Endothelial cell of umbilical vein (primary cell): Measurements from ENCODE around the gene HTT. TPM values are rescaled to one million over a fixed set of nuclear protein-coding genes. Genes with fewer than 3 reads are reported as not detected.

ENCODE experiments used
- BruUV-seq: library from RNA; stranded (reverse); fragments of 400-500 nt; replicated peaks from 2 replicates; lab custom pipeline; 2021; lab: Mats Ljungman, UMichigan
- CTCF ChIA-PET: fragments of 300-600, 350-600 bp; sonication (Branson Sonifier 250); formaldehyde crosslinking; loops from one replicate; lab custom pipeline; 2021; ENCODE audit warnings: antibody characterized with exemption, inconsistent platforms; lab: Charles Lee
- POLR2A ChIA-PET: fragments of 300-600, 350-600 bp; sonication (Branson Sonifier 250); formaldehyde crosslinking; loops from one replicate; lab custom pipeline; 2021; ENCODE audit warnings: antibody characterized with exemption, inconsistent platforms; lab: Charles Lee
- DNase-seq: peaks from one replicate; pipeline ENCODE4 v3.0.0-alpha.2; 2011; ENCODE audit warnings: low read depth, low spot score
- FAIRE-seq: peaks from 2 replicates; lab custom pipeline; 2011; peaks lifted over from hg19 to GRCh38; lab: Jason Lieb, UNC
- H2AFZ ChIP-seq: 2 replicates; pipeline ENCODE4 v1.6.0; 2012; ENCODE audit warnings: low read depth, low read length, control low read depth, inconsistent platforms
- H3K27ac ChIP-seq: 2 replicates; pipeline ENCODE4 v1.5.1; 2011; ENCODE audit warnings: low read depth, mild to moderate bottlenecking, control low read depth, low read length, moderate library complexity; ENCODE audit not compliant: insufficient read depth
- H3K27me3 ChIP-seq, 2 experiments: 2 replicates each; pipeline versions ENCODE4 v1.6.0 to v1.6.1; 2011; ENCODE audit warnings: low read length in 2 of 2, mixed read lengths in 1 of 2; ENCODE audit not compliant: control insufficient read depth in 2 of 2, insufficient read depth in 2 of 2
- H3K36me3 ChIP-seq, 2 experiments: 2 replicates in 1 of 2; 3 replicates in 1 of 2; pipeline ENCODE4 v1.5.1; 2011; ENCODE audit warnings: low read length in 2 of 2, mild to moderate bottlenecking in 1 of 2, moderate library complexity in 1 of 2; ENCODE audit not compliant: control insufficient read depth in 2 of 2, insufficient read depth in 2 of 2; ENCODE audit errors: extremely low read depth in 1 of 2
- H3K4me1 ChIP-seq: 3 replicates; pipeline ENCODE4 v1.5.1; 2011; ENCODE audit warnings: mild to moderate bottlenecking, low read length; ENCODE audit not compliant: control insufficient read depth, insufficient read depth; ENCODE audit errors: extremely low read depth
- H3K4me2 ChIP-seq: 2 replicates; pipeline ENCODE4 v1.6.1; 2011; ENCODE audit warnings: low read length, control low read depth, mixed read lengths; ENCODE audit not compliant: insufficient read depth
- H3K4me3 ChIP-seq, 3 experiments: fragments of 200-600 bp in 1 of 3; sonication (generic), shearing (Covaris generic) in 1 of 3; replicated peaks in 1 of 3; 2 replicates each; pipeline ENCODE4 v1.5.1; 2011 to 2016; ENCODE audit warnings: control low read depth in 3 of 3, low read length in 3 of 3, mild to moderate bottlenecking in 2 of 3, inconsistent platforms in 1 of 3, low read depth in 1 of 3, moderate library complexity in 1 of 3; ENCODE audit not compliant: insufficient read depth in 1 of 3
- H3K79me2 ChIP-seq: 2 replicates; pipeline ENCODE4 v1.6.0; 2012; ENCODE audit warnings: low read length, inconsistent platforms; ENCODE audit not compliant: control insufficient read depth, insufficient read depth
- H3K9ac ChIP-seq: replicated peaks from 2 replicates; pipeline ENCODE3; 2011; ENCODE audit warnings: low read length, control low read depth; ENCODE audit not compliant: insufficient read depth; ENCODE audit errors: extremely low read depth
- H3K9me1 ChIP-seq: replicated peaks from 3 replicates; pipeline ENCODE4 v1.6.0; 2011; ENCODE audit warnings: mild to moderate bottlenecking, low read length; ENCODE audit not compliant: control insufficient read depth, insufficient read depth; ENCODE audit errors: extremely low read depth
- H3K9me3 ChIP-seq: replicated peaks from 2 replicates; pipeline ENCODE4 v1.5.1; 2012; ENCODE audit warnings: low read length, inconsistent platforms; ENCODE audit not compliant: control insufficient read depth, insufficient read depth
- H4K20me1 ChIP-seq: replicated peaks from 2 replicates; pipeline ENCODE3; 2011; ENCODE audit warnings: mild to moderate bottlenecking, low read length; ENCODE audit not compliant: control insufficient read depth, insufficient read depth; ENCODE audit errors: extremely low read depth
- CTCF ChIP-seq, 2 donors: IDR thresholded peaks; 1 replicate in 1 of 2; 2 replicates in 1 of 2; pipeline ENCODE4 v1.5.1; 2011; ENCODE audit warnings: low read length in 2 of 2, mild to moderate bottlenecking in 2 of 2, moderate library complexity in 2 of 2, control low read depth in 1 of 2, inconsistent platforms in 1 of 2, low read depth in 1 of 2; ENCODE audit not compliant: insufficient read depth in 1 of 2; ENCODE audit errors: extremely low read depth in 1 of 2
- EZH2 ChIP-seq: IDR thresholded peaks from 2 replicates; pipeline ENCODE4 v1.6.1; 2012; ENCODE audit warnings: borderline replicate concordance, low read depth, mild to moderate bottlenecking, moderate library complexity, low read length, inconsistent platforms; ENCODE audit not compliant: severe bottlenecking
- FOS ChIP-seq: IDR thresholded peaks from 2 replicates; pipeline ENCODE4 v1.6.1; 2011; ENCODE audit warnings: mild to moderate bottlenecking, low read length, moderate library complexity, borderline replicate concordance; ENCODE audit not compliant: insufficient read depth
- GATA2 ChIP-seq: IDR thresholded peaks from 2 replicates; pipeline ENCODE4 v1.7.0; 2011; ENCODE audit warnings: low read depth, mild to moderate bottlenecking, moderate library complexity, mixed read lengths, low read length; ENCODE audit not compliant: insufficient read length, insufficient read depth
- JUN ChIP-seq: IDR thresholded peaks from 2 replicates; pipeline ENCODE4 v1.6.1; 2011; ENCODE audit warnings: borderline replicate concordance, low read depth; ENCODE audit not compliant: insufficient read length, insufficient read depth
- MAX ChIP-seq: IDR thresholded peaks from 2 replicates; pipeline ENCODE4 v1.6.1; 2011; ENCODE audit not compliant: insufficient read depth, insufficient read length
- MYC ChIP-seq: IDR thresholded peaks from one replicate; pipeline ENCODE4 v1.6.1; 2011; ENCODE audit warnings: mild to moderate bottlenecking, low read depth, low read length
- POLR2A ChIP-seq: IDR thresholded peaks from 2 replicates; pipeline ENCODE4 v1.6.1; 2012; ENCODE audit warnings: low read depth, mild to moderate bottlenecking, control low read depth, low read length
- POLR2AphosphoS5 ChIP-seq: IDR thresholded peaks from 2 replicates; pipeline ENCODE4 v1.6.1; 2012; ENCODE audit warnings: low read depth, mild to moderate bottlenecking, control low read depth, low read length, moderate library complexity; ENCODE audit not compliant: insufficient read depth
- dilution Hi-C: fragments of 300-500 bp; cut with MboI; formaldehyde crosslinking; loops from one replicate; pipeline ENCODE4 v1.15.0; 2019; ENCODE audit warnings: low sequenced_read_pairs; ENCODE audit not compliant: extremely low pct_ligation_motif_present
- intact Hi-C: fragments of 100-400 bp; cut with micrococcal nuclease; formaldehyde crosslinking; loops from one replicate; pipeline ENCODE4 v1.10.0; 2022
- polyA plus RNA-seq, 4 experiments: library from polyadenylated mRNA; depleted of rRNA in 3 of 4; stranded (reverse) in 3 of 4; unstranded in 1 of 4; fragments of >200 nt; gene quantifications; 2 replicates each; pipeline versions ENCODE4 v1.2.1 to v1.2.3, GENCODE V29; 2011 to 2012; ENCODE audit warnings: missing spikeins in 1 of 4
- total RNA-seq: library from RNA; stranded (reverse); gene quantifications from 2 replicates; pipeline ENCODE4 v1.2.3, GENCODE V29; 2021

Gene HTT
- total and polyA plus RNA-seq, 2 donors (not counting 3 experiments of a cell fraction or from before 2014, with no cell fraction given): 15.7 to 61.2 TPM

- no peak for DNase-seq
- FAIRE-seq: no peak
Measured at GRCh38 chr4:3248811-3249661, 174.6 kb downstream of the HTT start, which contains the start of gene MSANTD1. TSS of gene MSANTD1 (plus strand) at chr4:3249159. CDS start at chr4:3249223, 64 bp downstream.

More at GRCh38 chr4:3248811-3249661, 174.6 kb downstream of the HTT start, which contains the start of gene MSANTD1:
- H3K27ac ChIP-seq: no peak within 1 kb of the TSS
- no peaks in the 10 kb centered on the region for H3K36me3 ChIP-seq
- H3K4me3 ChIP-seq: no peak within 1 kb of the TSS
- TF ChIP-seq CTCF (IDR thresholded peaks at IDR 0.05; ENCODE audit: extremely low read depth in 1 of 2, insufficient read depth in 1 of 2, low read depth in 1 of 2, low read length in 2 of 2): no peak
- no peak for TF ChIP-seq MYC
- no peak for TF ChIP-seq POLR2A
- no peak for TF ChIP-seq POLR2AphosphoS5
- no peak for TF ChIP-seq GATA2
- no peak for TF ChIP-seq FOS
- no peak for TF ChIP-seq MAX
- no peak for TF ChIP-seq EZH2
- no peak for TF ChIP-seq JUN
- ChIA-PET POLR2A (no interaction called here), CTCF (interaction anchor here (1.0 to 1.3 kb wide), 2 partner anchors 10 to 67 kb away, joined by 3 read pairs; no protein-coding TSS in a partner anchor)
- dilution Hi-C loops (no loop called here), intact Hi-C loops (loop anchor here (10.0 kb wide), 1 partner anchor 176 kb away; no protein-coding TSS in a partner anchor)
- no peaks in the 10 kb centered on the region for H3K9me3 ChIP-seq
- no peak within 1 kb of the TSS for H3K4me2 ChIP-seq
- H3K79me2 ChIP-seq: no peaks in the 10 kb centered on the region
- H3K4me1 ChIP-seq: no peaks in the 10 kb centered on the region
- no TSS peak for BruUV-seq
- no peaks in the 10 kb centered on the region for H4K20me1 ChIP-seq
- H3K9me1 ChIP-seq: no peaks in the 10 kb centered on the region
- H3K9ac ChIP-seq: no peak within 1 kb of the TSS
- H3K27me3 ChIP-seq: no peaks in the 10 kb centered on the region
- no peak within 1 kb of the TSS for H2AFZ ChIP-seq
